Measurements from ENCODE around the gene LRSAM1. TPM values are rescaled to one million over a fixed set of nuclear protein-coding genes. Genes with fewer than 3 reads are reported as not detected.

LRSAM1 gene
- total and polyA plus RNA-seq, 9 of the 15 experiments (the other 6 are each of a cell fraction or from before 2014, with no cell fraction given), result 0.07 to 16.2 (median 4.7) TPM

- intact Hi-C loops (cut with micrococcal nuclease), result no loop called here
- CTCF ChIA-PET (ENCODE audit: low intra/inter-chr PET ratio), result no interaction called here
- TF ChIP-seq ZNF232 (CRISPR knock-in tag; IDR thresholded peaks at IDR 0.05), result no peak
- TF ChIP-seq PRDM10 (IDR thresholded peaks at IDR 0.05; ENCODE audit: partially characterized antibody), result no peak
- TF ChIP-seq ADNP (tag; IDR thresholded peaks at IDR 0.05), result no peak
- TF ChIP-seq ZBTB2 (IDR thresholded peaks at IDR 0.05), result no peak
- no peak for TF ChIP-seq HNRNPUL1 (IDR thresholded peaks at IDR 0.05; ENCODE audit: low read length)
- no peak for TF ChIP-seq MXI1 (IDR thresholded peaks at IDR 0.05; ENCODE audit: low read depth, low read length)
- no peak for TF ChIP-seq ZNF609 (CRISPR knock-in tag; IDR thresholded peaks at IDR 0.05; ENCODE audit: borderline replicate concordance)
- no peak for TF ChIP-seq BDP1 (IDR thresholded peaks at IDR 0.05; ENCODE audit: insufficient read depth, insufficient read length)
- TF ChIP-seq ZNF408 (CRISPR knock-in tag; IDR thresholded peaks at IDR 0.05; ENCODE audit: low read depth), result no peak
- no peak for TF ChIP-seq TRIM28 (IDR thresholded peaks at IDR 0.05)
- no peak for TF ChIP-seq NFYB (IDR thresholded peaks at IDR 0.05; ENCODE audit: extremely low read depth, insufficient read length)
- TF ChIP-seq MECOM (CRISPR knock-in tag; IDR thresholded peaks at IDR 0.05), result no peak
- TF ChIP-seq RFX1 (IDR thresholded peaks at IDR 0.05), result no peak
- TF ChIP-seq NBN (IDR thresholded peaks at IDR 0.05; ENCODE audit: low read depth), result no peak
- no peak for TF ChIP-seq TCF7L2 (IDR thresholded peaks at IDR 0.05; ENCODE audit: low read depth, low read length)
Observed at GRCh38 chr9:127473501-127473900, 22.2 kb downstream of the LRSAM1 start.

More at GRCh38 chr9:127473501-127473900, 22.2 kb downstream of the LRSAM1 start:
- Histone ChIP-seq H3K4me1 (replicated peaks in 1 of 2; ENCODE audit: control insufficient read depth in 2 of 2, insufficient read depth in 2 of 2, low read length in 2 of 2) (no peaks in the 10 kb centered on the region), H3K27me3 (ENCODE audit: control insufficient read depth in 2 of 2, insufficient read depth in 2 of 2, low read length in 2 of 2) (no peaks in the 10 kb centered on the region), H2AFZ (ENCODE audit: low read depth, low read length) (no peak overlapping the region), H3K4me3 (no peak overlapping the region), H3K4me2 (ENCODE audit: insufficient read depth, low read length) (no peak overlapping the region), H3K79me2 (ENCODE audit: control insufficient read depth, insufficient read depth, low read length) (no peaks in the 10 kb centered on the region), H3K27ac (ENCODE audit: extremely low read depth, low read depth, low read length) (no peak overlapping the region), H4K20me1 (replicated peaks; ENCODE audit: control insufficient read depth, insufficient read depth, low read length) (no peaks in the 10 kb centered on the region), H3K9me3 (replicated peaks; ENCODE audit: control insufficient read depth, insufficient read depth, low read depth, low read length) (no peaks in the 10 kb centered on the region), H3K9ac (ENCODE audit: insufficient read depth in 1 of 2, low read depth in 2 of 2, low read length in 2 of 2) (no peak overlapping the region), H3K9me1 (ENCODE audit: control insufficient read depth, insufficient read depth, low read length) (no peaks in the 10 kb centered on the region), H3K36me3 (ENCODE audit: control insufficient read depth, insufficient read depth, low read length) (peaks cover 16% of the 10 kb centered on the region; the same call in 1 of the 3 replicates)
- DNase-seq (ENCODE audit: extremely low read depth in 1 of 4, low spot score in 3 of 4), result no peak
- WGBS (ENCODE audit: insufficient coverage, low coverage, missing lambda C conversion rate), result 86% methylated on average over 7 of the region's 10 CpGs
- BruUV-seq (replicated peaks), result no TSS peak
- in situ Hi-C loops (cut with MboI), result no loop called here
- ATAC-seq, result no peak
- no peak for FAIRE-seq
- POLR2A ChIA-PET, result interaction anchor here (0.6 kb wide), 1 partner anchor 207 kb away, joined by 4 read pairs; no protein-coding TSS in a partner anchor

Data from K562 (cell line).